Measurements from ENCODE around the gene XRCC3.

Gene XRCC3

DNA sequence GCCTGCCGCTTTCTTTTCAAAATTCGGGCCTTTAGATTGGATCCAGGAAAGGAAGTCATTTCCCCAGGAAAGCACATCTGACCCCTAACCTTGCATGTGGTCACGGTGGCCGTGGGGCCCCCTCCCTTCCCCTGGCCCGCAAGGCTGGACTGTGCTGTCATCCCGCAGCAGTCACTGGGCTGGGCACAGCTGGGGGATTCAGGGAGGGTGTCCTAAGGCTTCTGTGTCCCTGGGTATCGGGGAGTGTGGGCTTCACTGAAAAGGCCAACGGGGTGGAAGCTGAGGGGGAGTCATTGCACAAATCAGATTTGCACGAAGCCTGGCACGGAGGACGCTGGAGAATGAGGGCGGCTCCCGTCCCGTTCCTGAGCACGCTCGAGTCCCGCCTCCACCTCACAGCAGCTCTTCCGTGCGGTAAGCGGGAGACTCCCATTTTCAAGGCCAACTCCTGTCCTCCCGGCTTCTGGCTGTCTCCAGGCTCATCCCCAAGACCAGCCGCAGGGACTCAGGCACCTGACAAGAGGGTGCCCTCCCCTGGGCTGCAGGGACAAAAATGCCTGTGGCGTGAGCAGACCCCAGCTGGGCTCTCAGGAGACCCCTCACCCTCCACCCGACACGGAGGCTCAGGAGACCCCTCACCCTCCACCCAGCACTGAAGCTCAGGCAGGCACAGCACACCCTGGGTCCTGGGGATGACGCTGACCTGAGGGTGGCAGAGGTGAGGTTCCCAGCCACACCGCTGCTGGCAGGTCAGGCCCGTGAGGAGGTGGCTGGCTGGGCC, 9.6 kb downstream of the XRCC3 start:
- TF ChIP-seq, protein P1, sequence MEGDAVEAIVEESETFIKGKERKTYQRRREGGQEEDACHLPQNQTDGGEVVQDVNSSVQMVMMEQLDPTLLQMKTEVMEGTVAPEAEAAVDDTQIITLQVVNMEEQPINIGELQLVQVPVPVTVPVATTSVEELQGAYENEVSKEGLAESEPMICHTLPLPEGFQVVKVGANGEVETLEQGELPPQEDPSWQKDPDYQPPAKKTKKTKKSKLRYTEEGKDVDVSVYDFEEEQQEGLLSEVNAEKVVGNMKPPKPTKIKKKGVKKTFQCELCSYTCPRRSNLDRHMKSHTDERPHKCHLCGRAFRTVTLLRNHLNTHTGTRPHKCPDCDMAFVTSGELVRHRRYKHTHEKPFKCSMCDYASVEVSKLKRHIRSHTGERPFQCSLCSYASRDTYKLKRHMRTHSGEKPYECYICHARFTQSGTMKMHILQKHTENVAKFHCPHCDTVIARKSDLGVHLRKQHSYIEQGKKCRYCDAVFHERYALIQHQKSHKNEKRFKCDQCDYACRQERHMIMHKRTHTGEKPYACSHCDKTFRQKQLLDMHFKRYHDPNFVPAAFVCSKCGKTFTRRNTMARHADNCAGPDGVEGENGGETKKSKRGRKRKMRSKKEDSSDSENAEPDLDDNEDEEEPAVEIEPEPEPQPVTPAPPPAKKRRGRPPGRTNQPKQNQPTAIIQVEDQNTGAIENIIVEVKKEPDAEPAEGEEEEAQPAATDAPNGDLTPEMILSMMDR (IDR thresholded peaks at IDR 0.05; ENCODE audit: low read depth, low read length), result no peak
- DNase-seq (ENCODE audit: low read depth in 2 of 2), result no peak
- H3K4me3 ChIP-seq (replicated peaks in 1 of 2; ENCODE audit: low read depth in 2 of 2, low read length in 2 of 2), result no peak overlapping the region

DNA sequence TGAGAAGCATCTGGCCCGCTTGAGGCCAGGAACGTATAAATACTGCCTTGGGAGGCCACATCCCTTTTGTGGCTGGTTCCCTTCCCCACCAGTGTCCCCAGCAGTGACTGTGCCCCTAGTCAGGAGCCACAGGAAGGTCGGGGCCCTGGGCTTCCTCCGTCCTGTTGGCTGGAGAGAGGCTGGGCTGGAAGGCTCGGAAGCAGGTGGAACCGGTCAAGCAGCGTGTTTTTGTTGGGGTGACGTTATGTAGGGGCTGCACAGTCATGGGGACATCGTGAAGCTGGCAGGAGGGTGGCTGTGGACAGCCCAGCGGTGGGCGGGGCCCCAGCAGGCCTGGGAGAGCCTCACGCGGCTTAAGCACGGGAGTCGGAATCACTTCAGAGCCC, 10.1 kb downstream of the XRCC3 start:
- DNase-seq (ENCODE audit: low read depth in 2 of 2), result no peak
- TF ChIP-seq, protein P1 (IDR thresholded peaks at IDR 0.05; ENCODE audit: low read depth, low read length), result no peak
- H3K4me3 ChIP-seq (replicated peaks in 1 of 2; ENCODE audit: low read depth in 2 of 2, low read length in 2 of 2), result no peak overlapping the region

DNA sequence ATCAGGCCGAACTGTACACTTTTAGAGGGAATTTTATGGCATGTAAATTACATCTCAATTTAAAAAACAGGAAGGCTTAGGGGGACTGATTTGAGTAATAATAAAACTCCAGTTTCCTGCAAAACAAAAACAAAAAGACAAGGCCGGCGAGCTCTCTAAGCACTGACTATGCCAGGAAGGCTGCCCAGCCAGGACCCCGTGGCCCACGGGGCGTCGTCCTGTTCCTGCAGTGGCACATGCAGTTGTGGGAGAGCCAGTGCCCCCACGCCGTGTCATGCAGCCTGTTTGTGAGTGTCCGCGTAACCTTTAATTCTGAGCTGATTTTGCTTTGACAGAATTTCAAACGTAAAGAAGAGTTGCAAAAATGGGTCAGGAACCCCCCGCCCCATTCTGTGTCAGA, 10.5 kb downstream of the XRCC3 start:
- TF ChIP-seq, protein P1 (IDR thresholded peaks at IDR 0.05; ENCODE audit: low read depth, low read length), result no peak
- DNase-seq (ENCODE audit: low read depth in 2 of 2), result no peak
- no peak overlapping the region for H3K4me3 ChIP-seq (replicated peaks in 1 of 2; ENCODE audit: low read depth in 2 of 2, low read length in 2 of 2)

DNA sequence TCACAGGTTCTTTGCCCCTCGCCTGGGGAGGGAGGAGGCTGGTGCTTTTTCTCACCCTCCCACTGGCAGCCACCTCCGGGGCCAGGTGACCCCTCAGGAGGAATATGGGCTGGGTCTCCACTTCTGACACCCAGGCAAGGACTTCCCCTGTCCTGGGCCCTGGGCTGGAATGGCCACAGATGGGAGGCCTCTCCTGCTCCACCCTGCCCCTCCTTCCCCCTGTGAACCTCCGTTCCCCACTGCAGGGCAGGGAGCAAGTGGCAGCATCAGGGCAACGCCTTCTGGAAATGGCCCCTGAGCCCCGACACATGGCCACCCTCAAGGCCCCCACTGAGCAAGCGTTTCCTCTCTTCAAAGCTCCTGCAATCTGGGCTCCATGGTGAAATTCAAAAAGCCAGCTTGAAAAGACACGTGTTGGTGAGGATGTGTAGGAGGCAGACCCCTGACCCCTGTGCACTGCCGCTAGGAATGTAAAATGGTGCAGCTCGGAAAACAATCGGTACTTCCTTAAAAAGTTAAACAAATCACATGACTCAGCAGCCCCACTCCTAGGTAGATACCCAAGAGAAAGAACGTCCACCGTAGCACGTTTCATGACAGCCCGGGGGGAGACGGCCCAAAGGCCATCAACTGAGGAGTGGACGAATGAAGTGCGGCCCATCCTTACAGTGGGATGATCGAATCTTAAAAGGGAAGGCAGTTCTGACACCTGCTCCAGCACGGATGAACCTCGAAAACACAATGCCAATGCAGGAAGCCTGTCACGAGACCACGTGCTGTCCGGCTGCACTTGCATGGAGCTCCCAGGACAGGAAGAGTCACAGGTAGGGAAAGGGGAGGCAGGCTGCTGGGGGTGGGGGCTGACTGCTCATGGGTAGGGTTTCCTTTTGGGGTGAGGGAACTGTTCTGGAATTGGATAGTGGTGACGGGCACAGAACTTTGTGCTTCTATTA, 11.5 kb downstream of the XRCC3 start:
- H3K4me3 ChIP-seq (replicated peaks in 1 of 2; ENCODE audit: low read depth in 2 of 2, low read length in 2 of 2), result no peak overlapping the region
- no peak for DNase-seq (ENCODE audit: low read depth in 2 of 2)
- TF ChIP-seq, protein P1 (IDR thresholded peaks at IDR 0.05; ENCODE audit: low read depth, low read length), result no peak

DNA sequence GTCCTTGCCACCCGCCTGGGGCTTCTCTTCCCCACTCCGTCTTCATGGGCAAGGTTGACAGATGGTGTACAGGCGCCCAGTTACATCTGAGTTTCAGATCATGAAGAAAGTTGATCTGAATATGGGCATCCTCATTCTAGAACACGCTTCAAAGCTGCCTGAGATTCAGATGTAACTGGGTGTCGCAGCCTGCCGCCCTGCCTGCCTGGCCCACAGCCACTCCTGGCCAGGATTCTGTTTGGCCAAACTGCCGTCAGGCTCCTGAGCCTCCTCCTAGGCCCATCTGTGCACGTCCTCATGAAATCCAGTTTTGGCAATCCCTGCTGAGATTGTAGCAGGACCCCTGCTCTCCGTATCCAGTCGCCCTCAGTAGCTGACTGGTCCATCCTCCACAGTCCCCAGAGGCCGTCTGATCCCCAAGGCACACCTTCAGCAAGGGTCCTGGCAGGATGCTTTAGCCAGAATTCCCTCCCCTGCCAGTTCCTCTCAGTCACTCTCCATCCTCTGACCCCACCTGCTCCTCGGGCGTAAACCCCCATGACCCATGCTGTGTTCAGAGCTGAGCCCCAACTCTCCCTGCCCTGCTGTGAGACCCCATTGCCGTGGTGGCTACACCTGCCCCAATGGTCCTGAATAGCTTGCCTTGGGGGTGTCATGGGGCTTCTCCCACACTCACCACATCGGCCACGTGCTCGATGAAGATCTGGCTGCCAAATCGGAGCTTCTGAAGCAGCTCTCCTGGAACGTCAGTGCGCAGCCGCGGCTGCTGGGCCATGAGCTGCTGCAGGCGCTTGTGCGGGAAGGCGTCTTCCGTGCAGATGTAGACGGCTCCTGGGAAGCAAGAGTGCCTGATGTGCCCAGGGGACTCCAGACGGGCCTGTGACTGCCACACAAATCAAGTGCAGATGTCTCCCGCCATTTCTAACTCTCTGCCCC, 12.5 kb downstream of the XRCC3 start:
- no peak overlapping the region for H3K4me3 ChIP-seq (replicated peaks in 1 of 2; ENCODE audit: low read depth in 2 of 2, low read length in 2 of 2)
- DNase-seq (ENCODE audit: low read depth in 2 of 2), result no peak
- TF ChIP-seq, protein P1 (IDR thresholded peaks at IDR 0.05; ENCODE audit: low read depth, low read length), result no peak

DNA sequence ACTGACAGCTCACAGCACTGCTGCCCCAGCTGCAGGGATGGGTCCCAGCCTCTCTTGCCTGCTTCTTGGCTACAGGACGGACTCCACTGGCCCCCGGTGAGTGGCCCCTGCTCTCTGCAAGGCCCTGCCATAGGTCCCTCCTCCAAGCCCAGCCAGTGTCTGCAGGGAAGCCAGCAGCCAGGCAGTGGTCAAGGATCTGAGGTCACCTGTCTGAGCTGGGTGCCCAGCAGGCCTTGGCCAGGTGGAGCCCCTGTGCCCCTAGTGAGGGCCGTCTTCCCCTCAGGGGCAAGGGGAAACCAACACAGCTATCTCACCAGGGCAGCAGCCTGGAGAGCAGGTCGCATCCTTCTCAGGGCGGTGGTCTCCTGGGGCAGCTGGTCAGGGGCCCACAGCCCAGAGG, 13.2 kb downstream of the XRCC3 start:
- TF ChIP-seq, protein P1 (IDR thresholded peaks at IDR 0.05; ENCODE audit: low read depth, low read length), result no peak
- DNase-seq (ENCODE audit: low read depth in 2 of 2), result no peak
- H3K4me3 ChIP-seq (replicated peaks in 1 of 2; ENCODE audit: low read depth in 2 of 2, low read length in 2 of 2), result no peak overlapping the region

Measured in cardiac fibroblast (primary cell).